B cell (primary cell): ENCODE data around the gene GUCY1A1. TPM values are rescaled to one million over a fixed set of nuclear protein-coding genes. Genes with fewer than 3 reads are reported as not detected.

ENCODE experiments used
- ATAC-seq: fragments of 200-7000 bp; cut with Tn5 transposase; one replicate; pipeline ENCODE4 v1.10.0; 2021; ENCODE audit warnings: low read depth, mild to moderate bottlenecking, moderate number of reproducible peaks, moderate library complexity
- CTCF ChIA-PET: fragments of 350-600 bp; sonication (Branson Sonifier 250); formaldehyde crosslinking; loops from one replicate; lab custom pipeline; 2021; ENCODE audit warnings: antibody characterized with exemption, inconsistent platforms; lab: Charles Lee
- POLR2A ChIA-PET: fragments of 350-600 bp; sonication (Branson Sonifier 250); formaldehyde crosslinking; loops from one replicate; lab custom pipeline; 2021; ENCODE audit warnings: antibody characterized with exemption; lab: Charles Lee
- DNase-seq: peaks from one replicate; pipeline ENCODE4 v3.0.0; 2013
- H2AFZ ChIP-seq: 2 replicates; pipeline ENCODE4 v1.6.1; 2012; ENCODE audit warnings: mild to moderate bottlenecking, low read depth, low read length; ENCODE audit not compliant: insufficient read depth, poor library complexity, severe bottlenecking
- H3K27ac ChIP-seq, 2 donors: 1 replicate in 1 of 2; 2 replicates in 1 of 2; pipeline ENCODE4 v1.5.1; 2012 to 2013; ENCODE audit warnings: low read length in 2 of 2, mild to moderate bottlenecking in 2 of 2, moderate library complexity in 1 of 2
- H3K27me3 ChIP-seq, 4 experiments: fragments of 200-600 bp in 1 of 4; sonication (generic) in 1 of 4; replicated peaks in 1 of 4; 1 replicate in 2 of 4; 2 replicates in 2 of 4; pipeline versions ENCODE4 v1.6.1 to v1.7.0; 2013 to 2016; ENCODE audit warnings: low read length in 3 of 4, mild to moderate bottlenecking in 2 of 4, mixed read lengths in 1 of 4, moderate library complexity in 1 of 4; ENCODE audit not compliant: insufficient read depth in 4 of 4, control insufficient read depth in 3 of 4; ENCODE audit errors: control extremely low read depth in 1 of 4
- H3K36me3 ChIP-seq, 2 experiments: replicated peaks in 1 of 2; 1 replicate in 1 of 2; 2 replicates in 1 of 2; pipeline versions ENCODE4 v1.6.1 to v1.7.1; 2013; ENCODE audit warnings: low read length in 1 of 2; ENCODE audit not compliant: insufficient read depth in 2 of 2, control insufficient read depth in 1 of 2; ENCODE audit errors: control extremely low read depth in 1 of 2, extremely low read depth in 1 of 2
- H3K4me1 ChIP-seq, 2 donors: fragments of 200-600 bp in 1 of 2; sonication (generic) in 1 of 2; 1 replicate in 1 of 2; 2 replicates in 1 of 2; pipeline versions ENCODE4 v1.5.1 to v1.6.1; 2013 to 2017; ENCODE audit warnings: low read length in 2 of 2; ENCODE audit not compliant: control insufficient read depth in 2 of 2, insufficient read depth in 2 of 2
- H3K4me2 ChIP-seq: replicated peaks from 2 replicates; pipeline ENCODE3; 2012; ENCODE audit warnings: mild to moderate bottlenecking, low read depth, low read length; ENCODE audit not compliant: poor library complexity, severe bottlenecking
- H3K4me3 ChIP-seq, 5 experiments: fragments of 200-600 bp in 1 of 5; sonication (generic) in 1 of 5; 1 replicate in 3 of 5; 2 replicates in 2 of 5; pipeline versions ENCODE4 v1.5.1 to v1.7.0; 2011 to 2016; ENCODE audit warnings: low read length in 4 of 5, mild to moderate bottlenecking in 4 of 5, low read depth in 2 of 5, control low read depth in 1 of 5, moderate library complexity in 1 of 5; ENCODE audit not compliant: insufficient read depth in 1 of 5; ENCODE audit errors: control extremely low read depth in 1 of 5, extremely low read depth in 1 of 5
- H3K79me2 ChIP-seq: fragments of 200-600 bp; sonication (generic); one replicate; pipeline ENCODE4 v1.6.0; 2016; ENCODE audit warnings: low read length; ENCODE audit not compliant: control insufficient read depth, insufficient read depth
- H3K9ac ChIP-seq: fragments of 200-600 bp; sonication (generic); 2 replicates; pipeline ENCODE4 v1.6.1; 2017; ENCODE audit warnings: mild to moderate bottlenecking, low read length, moderate library complexity
- H3K9me3 ChIP-seq, 3 donors: one replicate each; pipeline versions ENCODE4 v1.6.1 to v1.7.1; 2013; ENCODE audit warnings: low read length in 2 of 3; ENCODE audit not compliant: control insufficient read depth in 2 of 3, insufficient read depth in 1 of 3; ENCODE audit errors: control extremely low read depth in 1 of 3
- H4K20me1 ChIP-seq: 2 replicates; pipeline ENCODE4 v1.6.0; 2012; ENCODE audit warnings: mild to moderate bottlenecking, low read length; ENCODE audit not compliant: insufficient read depth, control insufficient read depth, poor library complexity, severe bottlenecking
- H3K27ac Mint-ChIP-seq: one replicate; pipeline ENCODE4 v1.8.0; 2021; ENCODE audit warnings: mixed read lengths
- H3K27me3 Mint-ChIP-seq: one replicate; pipeline ENCODE4 v1.8.0; 2021; ENCODE audit warnings: mixed read lengths
- H3K4me1 Mint-ChIP-seq: one replicate; pipeline ENCODE4 v1.8.0; 2021; ENCODE audit warnings: mixed read lengths
- H3K4me3 Mint-ChIP-seq: one replicate; pipeline ENCODE4 v1.8.0; 2021; ENCODE audit warnings: mixed read lengths
- H3K9me3 Mint-ChIP-seq: one replicate; pipeline ENCODE4 v1.8.0; 2022; ENCODE audit warnings: mixed read lengths; ENCODE audit not compliant: insufficient read depth
- EZH2 ChIP-seq: IDR thresholded peaks from 2 replicates; pipeline ENCODE4 v1.6.1; 2012; ENCODE audit warnings: borderline replicate concordance, low read depth, mild to moderate bottlenecking, moderate library complexity, low read length; ENCODE audit not compliant: insufficient read depth, poor library complexity, severe bottlenecking
- WGBS: methylation state at CpG from one replicate; pipeline ENCODE4 v1.1.5; 2013; ENCODE audit warnings: missing lambda C conversion rate; ENCODE audit not compliant: insufficient coverage; 5-methylcytosine and 5-hydroxymethylcytosine counted together
- intact Hi-C: fragments of 100-400 bp; cut with micrococcal nuclease; formaldehyde crosslinking; loops from one replicate; pipeline ENCODE4 v1.10.0; 2022
- polyA plus RNA-seq: library from polyadenylated mRNA; depleted of rRNA; stranded (reverse); fragments of >200 nt; gene quantifications from 2 replicates; pipeline ENCODE4 v1.2.3, GENCODE V29; 2012
- total RNA-seq, 2 donors: library from RNA; stranded (reverse); fragments of 120-200 nt in 1 of 2; gene quantifications; 1 replicate in 1 of 2; 2 replicates in 1 of 2; pipeline versions ENCODE4 v1.2.3 to v1.2.4, GENCODE V29; 2013 to 2022
- TF ChIP-seq, protein P1 (sequence below): fragments of 200-600 bp; IDR thresholded peaks from one replicate; pipeline ENCODE4 v1.8.0; 2022; ENCODE audit warnings: antibody characterized with exemption, mild to moderate bottlenecking

Gene GUCY1A1
- total and polyA plus RNA-seq, 2 donors (not counting 1 experiment from before 2014, with no cell fraction given), result 0.12 to 0.25 TPM

DNA sequence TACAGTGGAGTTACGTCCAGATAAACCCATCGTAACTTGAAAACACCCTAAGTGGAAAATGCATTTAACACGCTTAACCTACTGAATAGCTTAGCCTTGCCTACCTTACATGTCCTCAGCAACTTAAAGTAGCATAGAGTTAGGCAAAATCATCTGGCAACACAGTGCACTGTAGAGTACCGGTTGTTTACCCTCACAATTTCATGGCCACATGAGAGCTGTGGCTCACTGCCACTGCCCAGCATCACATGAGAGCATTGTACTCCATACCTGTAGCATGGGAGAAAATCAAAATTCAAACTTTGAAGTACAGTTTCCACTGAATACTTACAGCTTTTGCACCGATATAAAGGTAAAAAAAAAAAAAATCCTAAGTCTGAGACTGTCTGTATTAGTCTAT is 40.6 kb downstream of the GUCY1A1 start:
- Histone ChIP-seq H3K4me3 (no peak overlapping the region), H3K27me3 (no peaks in the 10 kb centered on the region), H3K27ac (no peak overlapping the region), H3K9ac (no peak overlapping the region), H3K79me2 (no peaks in the 10 kb centered on the region), H4K20me1 (no peaks in the 10 kb centered on the region), H3K4me2 (no peak overlapping the region), H3K4me1 (no peaks in the 10 kb centered on the region), H2AFZ (no peak overlapping the region), H3K36me3 (no peaks in the 10 kb centered on the region), H3K9me3 (no peaks in the 10 kb centered on the region)
- TF ChIP-seq EZH2, result no peak
- TF ChIP-seq, protein P1, sequence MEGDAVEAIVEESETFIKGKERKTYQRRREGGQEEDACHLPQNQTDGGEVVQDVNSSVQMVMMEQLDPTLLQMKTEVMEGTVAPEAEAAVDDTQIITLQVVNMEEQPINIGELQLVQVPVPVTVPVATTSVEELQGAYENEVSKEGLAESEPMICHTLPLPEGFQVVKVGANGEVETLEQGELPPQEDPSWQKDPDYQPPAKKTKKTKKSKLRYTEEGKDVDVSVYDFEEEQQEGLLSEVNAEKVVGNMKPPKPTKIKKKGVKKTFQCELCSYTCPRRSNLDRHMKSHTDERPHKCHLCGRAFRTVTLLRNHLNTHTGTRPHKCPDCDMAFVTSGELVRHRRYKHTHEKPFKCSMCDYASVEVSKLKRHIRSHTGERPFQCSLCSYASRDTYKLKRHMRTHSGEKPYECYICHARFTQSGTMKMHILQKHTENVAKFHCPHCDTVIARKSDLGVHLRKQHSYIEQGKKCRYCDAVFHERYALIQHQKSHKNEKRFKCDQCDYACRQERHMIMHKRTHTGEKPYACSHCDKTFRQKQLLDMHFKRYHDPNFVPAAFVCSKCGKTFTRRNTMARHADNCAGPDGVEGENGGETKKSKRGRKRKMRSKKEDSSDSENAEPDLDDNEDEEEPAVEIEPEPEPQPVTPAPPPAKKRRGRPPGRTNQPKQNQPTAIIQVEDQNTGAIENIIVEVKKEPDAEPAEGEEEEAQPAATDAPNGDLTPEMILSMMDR, result no peak
- ATAC-seq (no peak), DNase-seq (no peak)
- Mint-ChIP-seq H3K4me1 (no peaks in the 10 kb centered on the region), H3K27ac (no peak overlapping the region), H3K4me3 (no peak overlapping the region), H3K9me3 (no peaks in the 10 kb centered on the region), H3K27me3 (no peaks in the 10 kb centered on the region)
- CTCF ChIA-PET, result no interaction called here
- WGBS, result 100% methylated on average over 3 of the region's 5 CpGs
- POLR2A ChIA-PET, result no interaction called here
- intact Hi-C loops, result no loop called here

DNA sequence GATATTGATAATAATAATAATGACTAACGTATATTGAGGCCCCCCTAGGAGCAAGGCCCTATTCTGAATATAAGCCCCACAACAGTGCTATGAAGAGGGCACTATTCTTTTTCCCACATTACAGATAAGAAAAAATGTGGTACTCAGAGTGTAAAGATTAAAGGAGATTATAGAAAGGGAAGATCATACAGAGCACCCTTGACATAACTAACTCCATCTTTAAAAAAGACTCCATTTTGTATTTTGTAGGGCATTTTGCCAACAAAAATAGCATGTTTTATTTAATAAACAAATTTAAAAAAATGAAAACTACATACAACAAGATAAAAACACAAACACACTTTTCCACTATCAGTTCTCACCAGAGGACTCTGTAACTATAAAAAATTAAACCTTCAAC is 42.1 kb downstream of the GUCY1A1 start:
- Histone ChIP-seq H3K79me2 (no peaks in the 10 kb centered on the region), H4K20me1 (no peaks in the 10 kb centered on the region), H3K4me2 (no peak overlapping the region), H3K27me3 (no peaks in the 10 kb centered on the region), H3K27ac (no peak overlapping the region), H3K36me3 (no peaks in the 10 kb centered on the region), H3K4me1 (no peaks in the 10 kb centered on the region), H3K4me3 (no peak overlapping the region), H3K9ac (no peak overlapping the region), H2AFZ (no peak overlapping the region), H3K9me3 (peaks cover 0 to 3% (median 0%) of the 10 kb centered on the region in 3 donors)
- no peak for DNase-seq
- H3K4me3 Mint-ChIP-seq, result no peak overlapping the region
- H3K4me1 Mint-ChIP-seq, result no peaks in the 10 kb centered on the region
- CTCF ChIA-PET, result no interaction called here
- H3K27me3 Mint-ChIP-seq, result no peaks in the 10 kb centered on the region
- no peak overlapping the region for H3K27ac Mint-ChIP-seq
- POLR2A ChIA-PET, result no interaction called here
- WGBS, result no CpG with 5 or more reads among the region's 1 CpG
- TF ChIP-seq, protein P1, result no peak
- no peak for TF ChIP-seq EZH2
- intact Hi-C loops, result no loop called here
- no peaks in the 10 kb centered on the region for H3K9me3 Mint-ChIP-seq
- ATAC-seq, result no peak
